Muscle layer of colon (tissue), 2 donors: ENCODE results near the gene RHBDL3.
"Not testable (repeated sequence)": the region's sequence is repeated elsewhere in the genome, so short reads cannot be mapped to it uniquely, and the experiment has no call there.

Source experiments
- H3K27ac ChIP-seq: one replicate; pipeline ENCODE4 v1.7.0; 2013; ENCODE audit warnings: low read depth, mild to moderate bottlenecking, low read length, moderate library complexity
- H3K27me3 ChIP-seq, 2 donors: one replicate each; pipeline ENCODE4 v1.7.0; 2013; ENCODE audit warnings: low read length in 2 of 2, mild to moderate bottlenecking in 2 of 2; ENCODE audit not compliant: insufficient read depth in 2 of 2, control insufficient read depth in 1 of 2
- H3K36me3 ChIP-seq: one replicate; pipeline ENCODE4 v1.7.0; 2013; ENCODE audit warnings: mild to moderate bottlenecking, low read length; ENCODE audit not compliant: insufficient read depth
- H3K4me1 ChIP-seq: one replicate; pipeline ENCODE4 v1.7.0; 2013; ENCODE audit warnings: mild to moderate bottlenecking, low read length; ENCODE audit not compliant: insufficient read depth
- H3K4me3 ChIP-seq, 2 donors: one replicate each; pipeline ENCODE4 v1.7.0; 2013; ENCODE audit warnings: low read length in 2 of 2, low read depth in 1 of 2, mild to moderate bottlenecking in 1 of 2, moderate library complexity in 1 of 2
- H3K9ac ChIP-seq: one replicate; pipeline ENCODE4 v1.7.0; 2013; ENCODE audit warnings: low read length
- H3K9me3 ChIP-seq: one replicate; pipeline ENCODE4 v1.7.0; 2013; ENCODE audit warnings: mild to moderate bottlenecking, low read length
- donor health status: abdominal sarcoma.
- donor health status: Adenocarcinoma of cecum.

Gene RHBDL3

DNA sequence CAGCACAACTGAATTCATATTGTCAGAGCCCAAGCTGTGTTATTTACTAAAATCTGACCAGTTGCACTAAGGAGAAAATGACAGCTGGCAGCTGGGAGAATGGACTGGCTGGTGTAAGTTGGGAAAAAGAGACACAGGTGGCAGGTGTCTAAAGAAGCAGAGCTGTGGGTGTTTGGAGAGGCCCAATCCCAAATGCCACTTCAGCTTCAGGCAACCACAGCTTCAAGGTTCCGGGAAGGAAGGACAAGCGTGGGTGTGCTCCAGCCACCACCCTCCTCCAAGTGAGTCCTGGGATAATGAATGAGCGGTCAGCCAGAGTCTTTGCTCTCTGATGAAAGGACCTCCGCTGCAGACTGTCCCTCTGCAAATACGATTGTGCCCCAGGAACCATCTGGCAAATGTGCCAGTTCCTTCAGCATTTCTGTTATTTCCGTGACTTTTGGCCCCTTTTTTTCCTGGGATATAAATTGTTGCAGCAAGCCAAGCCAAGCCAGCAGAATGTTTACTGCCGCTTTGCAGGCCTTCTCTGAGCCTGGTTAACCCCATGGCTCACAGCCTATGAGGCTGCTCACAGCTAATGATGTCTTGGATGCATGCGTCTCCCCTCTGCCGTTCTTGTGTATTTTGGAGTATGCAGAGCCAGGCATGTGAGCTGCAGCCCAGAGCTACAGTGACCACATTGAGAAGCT lies 9.5 kb upstream of the RHBDL3 start:
- Histone ChIP-seq H3K9ac (no peak overlapping the region), H3K9me3 (no peaks in the 10 kb centered on the region), H3K27me3 (no peaks in the 10 kb centered on the region), H3K4me3 (no peak overlapping the region), H3K36me3 (no peaks in the 10 kb centered on the region), H3K27ac (no peak overlapping the region), H3K4me1 (no peaks in the 10 kb centered on the region)

DNA sequence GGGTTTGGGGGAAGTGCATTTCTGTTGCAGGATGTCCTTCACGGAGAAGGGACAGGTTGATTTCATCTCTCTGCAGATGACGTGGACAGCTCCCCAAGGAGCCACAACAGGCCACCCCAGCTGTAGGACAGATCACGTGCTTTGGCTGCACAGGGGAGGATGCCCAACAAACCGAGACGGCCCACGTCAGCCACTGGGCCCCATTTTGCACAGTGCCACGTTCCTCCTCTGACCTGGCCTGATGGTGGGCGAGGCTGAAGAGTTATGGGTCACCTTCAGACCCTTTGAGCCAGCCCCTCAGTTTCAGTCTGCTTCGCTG lies 9.0 kb upstream of the RHBDL3 start:
- Histone ChIP-seq H3K4me3 (no peak overlapping the region), H3K27me3 (no peaks in the 10 kb centered on the region), H3K9me3 (no peaks in the 10 kb centered on the region), H3K9ac (no peak overlapping the region), H3K4me1 (no peaks in the 10 kb centered on the region), H3K36me3 (no peaks in the 10 kb centered on the region), H3K27ac (no peak overlapping the region)

DNA sequence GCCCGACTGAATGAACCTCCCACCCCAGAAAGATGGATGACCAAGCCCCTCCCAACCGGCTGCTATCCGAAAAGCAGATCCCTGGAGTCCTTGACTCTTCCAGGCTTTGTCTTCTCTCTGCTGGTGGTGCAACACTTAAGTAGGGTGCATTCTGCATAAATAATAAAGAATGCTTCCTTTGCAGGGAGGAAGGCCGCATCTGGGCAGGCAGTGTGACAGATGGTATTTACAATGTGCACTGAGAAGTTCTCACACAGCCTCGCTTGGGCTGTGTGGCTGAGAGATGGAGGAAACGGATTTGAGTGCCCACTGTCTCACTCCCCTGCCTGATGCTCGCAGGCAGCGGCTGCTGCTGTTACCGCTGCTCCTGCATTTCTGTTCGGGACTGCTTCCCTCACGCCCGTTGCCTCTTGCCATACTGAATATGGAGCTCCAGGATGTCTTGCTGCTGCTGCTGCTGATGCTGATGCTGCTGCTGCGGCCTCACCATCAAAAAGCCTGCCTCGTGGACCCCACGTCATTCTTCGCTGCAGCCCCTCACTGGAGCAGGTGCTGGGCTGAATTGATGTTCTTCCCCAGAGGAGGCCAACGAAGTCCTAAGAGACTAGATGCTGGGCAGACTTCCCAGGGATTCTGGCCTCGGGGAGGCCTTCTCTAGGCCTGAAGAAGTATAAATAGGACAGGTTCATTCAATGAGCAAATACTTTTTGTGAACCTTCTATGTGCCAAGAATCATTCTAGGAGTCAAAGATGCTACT lies 7.1 kb upstream of the RHBDL3 start:
- H3K9me3 ChIP-seq: no peaks in the 10 kb centered on the region
- H3K4me1 ChIP-seq: no peaks in the 10 kb centered on the region
- no peaks in the 10 kb centered on the region for H3K27me3 ChIP-seq
- no peak overlapping the region for H3K4me3 ChIP-seq
- no peaks in the 10 kb centered on the region for H3K36me3 ChIP-seq
- no peak overlapping the region for H3K9ac ChIP-seq
- no peak overlapping the region for H3K27ac ChIP-seq

DNA sequence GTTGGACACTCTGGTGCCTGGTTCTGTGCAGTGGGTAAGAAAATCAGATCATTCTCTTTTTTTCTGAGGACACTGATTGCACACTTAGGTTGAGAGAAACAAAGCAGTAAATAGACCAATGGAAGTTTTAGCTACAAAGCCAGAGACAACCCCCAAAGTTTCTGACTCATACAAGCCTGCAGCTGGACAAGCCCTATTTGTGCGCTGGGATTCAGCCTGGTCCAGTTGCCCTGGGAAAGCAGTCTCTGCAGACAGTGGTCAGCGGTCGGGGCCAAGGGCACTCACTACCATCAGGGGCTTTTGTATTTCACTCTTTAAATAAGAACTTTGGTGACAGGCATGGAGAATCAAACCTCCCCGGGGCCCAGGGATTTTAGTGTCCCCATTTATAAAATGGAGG lies 6.0 kb upstream of the RHBDL3 start:
- H3K36me3 ChIP-seq: no peaks in the 10 kb centered on the region
- no peak overlapping the region for H3K4me3 ChIP-seq
- H3K9ac ChIP-seq: no peak overlapping the region
- no peak overlapping the region for H3K27ac ChIP-seq
- H3K9me3 ChIP-seq: no peaks in the 10 kb centered on the region
- no peaks in the 10 kb centered on the region for H3K27me3 ChIP-seq
- H3K4me1 ChIP-seq: peaks cover 6% of the 10 kb centered on the region

DNA sequence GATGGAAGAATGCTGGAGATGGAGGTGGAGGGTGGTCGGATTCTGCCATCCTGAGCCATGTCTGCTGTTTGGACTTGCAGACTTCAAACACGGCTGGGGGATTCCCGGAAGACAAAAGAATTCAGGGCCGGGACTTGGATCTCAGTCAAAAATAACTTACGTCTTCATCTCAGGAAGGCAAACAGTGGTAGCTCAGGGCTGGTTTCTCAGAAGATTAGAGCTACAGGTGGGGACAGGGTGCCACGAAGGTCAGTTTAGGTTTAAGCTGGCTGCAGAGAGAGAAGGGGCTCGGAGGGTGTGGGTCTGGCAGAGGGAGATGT lies 4.3 kb upstream of the RHBDL3 start:
- peaks cover 0 to 2% of the 10 kb centered on the region in 2 donors for H3K27me3 ChIP-seq
- H3K9ac ChIP-seq: no peak overlapping the region

DNA sequence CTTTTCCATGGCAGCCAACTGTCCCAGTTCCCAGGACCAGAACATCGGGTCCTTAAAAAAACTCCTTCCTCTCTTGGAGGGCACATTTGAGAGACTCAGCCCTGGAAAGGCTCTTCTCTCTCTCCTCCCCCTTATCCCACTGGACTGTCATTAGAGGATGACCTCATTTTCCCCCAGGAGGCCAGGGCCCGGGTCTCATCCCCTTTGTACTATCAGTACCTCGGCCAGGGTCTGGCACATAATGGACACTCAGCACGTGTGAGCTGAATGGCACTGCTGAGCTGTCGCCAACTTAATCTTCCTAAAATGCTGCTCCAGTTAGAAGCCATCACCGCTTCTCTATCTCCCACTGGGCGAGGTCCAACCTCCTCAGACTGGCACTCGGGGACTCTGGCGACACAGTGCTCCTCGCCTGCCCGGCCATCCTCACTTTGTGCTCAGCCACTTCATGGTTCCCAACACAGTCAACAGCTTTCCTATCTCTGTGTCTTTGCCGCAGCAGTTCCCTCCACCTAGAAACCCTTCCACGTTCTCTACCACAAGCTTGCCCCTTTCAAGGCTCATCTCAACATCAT lies 3.6 kb upstream of the RHBDL3 start:
- Histone ChIP-seq H3K27me3 (peaks cover 0 to 9% of the 10 kb centered on the region in 2 donors), H3K9ac (no peak overlapping the region), H3K27ac (no peak overlapping the region), H3K9me3 (no peaks in the 10 kb centered on the region), H3K4me3 (no peak overlapping the region), H3K36me3 (no peaks in the 10 kb centered on the region), H3K4me1 (peaks cover 17% of the 10 kb centered on the region)

More for the DNA sequence above, 4.3 kb upstream of the RHBDL3 start:
- Histone ChIP-seq H3K4me3 (no peak overlapping the region), H3K27ac (no peak overlapping the region), H3K9me3 (no peaks in the 10 kb centered on the region), H3K36me3 (no peaks in the 10 kb centered on the region), H3K4me1 (peaks cover 14% of the 10 kb centered on the region)

DNA sequence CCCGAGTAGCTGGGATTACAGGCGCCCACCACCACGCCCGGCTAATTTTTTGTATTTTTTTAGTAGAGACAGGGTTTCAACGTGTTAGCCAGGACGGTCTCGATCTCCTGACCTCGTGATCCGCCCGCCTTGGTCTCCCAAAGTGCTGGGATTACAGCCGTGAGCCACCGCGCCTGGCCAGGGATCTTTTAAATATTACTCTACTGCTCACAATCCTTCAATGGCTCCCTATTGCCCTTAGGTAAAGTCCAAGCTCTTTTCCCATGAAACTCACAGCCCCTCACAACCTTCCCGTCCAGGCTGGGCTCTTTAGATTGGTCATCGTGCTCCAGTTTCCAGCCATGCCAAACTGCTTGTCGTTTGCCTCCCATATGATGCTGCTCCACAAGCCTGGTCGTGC lies 2.1 kb upstream of the RHBDL3 start:
- not testable (repeated sequence) for H3K27ac ChIP-seq, H3K4me3 ChIP-seq, H3K9me3 ChIP-seq, H3K9ac ChIP-seq, H3K36me3 ChIP-seq
- H3K4me1 ChIP-seq: peaks cover 20% of the 10 kb centered on the region
- H3K27me3 ChIP-seq: peaks cover 8 to 24% of the 10 kb centered on the region in 2 donors

DNA sequence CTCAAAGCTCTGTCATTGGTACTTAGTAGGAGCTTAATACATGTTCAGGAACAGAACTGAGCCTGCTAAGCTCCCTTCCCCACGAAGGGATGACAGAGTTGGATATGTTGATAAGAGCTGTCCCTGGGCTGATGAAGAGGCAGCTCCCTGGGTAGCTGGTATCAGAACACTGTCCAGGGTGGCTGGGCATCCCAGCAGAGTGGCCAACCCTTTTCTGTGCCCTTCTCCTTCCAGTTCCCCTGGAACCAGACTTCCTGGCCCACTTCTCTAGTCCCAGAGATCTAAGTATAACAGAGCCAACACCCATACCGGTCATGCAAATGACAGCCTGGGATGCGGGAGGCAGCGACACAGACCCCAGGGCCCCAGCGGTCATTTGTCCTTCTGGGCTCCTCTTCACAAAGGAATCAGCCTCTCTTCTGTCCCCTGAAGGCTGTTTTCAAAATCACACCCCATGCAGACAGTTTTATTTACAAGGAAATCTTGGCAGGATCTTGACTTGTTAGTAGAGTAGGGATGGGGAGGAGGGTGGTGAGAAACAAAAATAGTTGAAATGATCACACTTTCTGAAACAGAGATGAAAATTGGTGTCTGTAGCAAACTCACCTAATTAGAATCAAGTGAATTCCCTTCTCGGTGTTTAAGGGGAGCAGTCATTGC lies 1.4 kb upstream of the RHBDL3 start:
- peaks cover 8 to 25% of the 10 kb centered on the region in 2 donors for H3K27me3 ChIP-seq
- H3K9me3 ChIP-seq: no peaks in the 10 kb centered on the region
- no peak overlapping the region for H3K9ac ChIP-seq

DNA sequence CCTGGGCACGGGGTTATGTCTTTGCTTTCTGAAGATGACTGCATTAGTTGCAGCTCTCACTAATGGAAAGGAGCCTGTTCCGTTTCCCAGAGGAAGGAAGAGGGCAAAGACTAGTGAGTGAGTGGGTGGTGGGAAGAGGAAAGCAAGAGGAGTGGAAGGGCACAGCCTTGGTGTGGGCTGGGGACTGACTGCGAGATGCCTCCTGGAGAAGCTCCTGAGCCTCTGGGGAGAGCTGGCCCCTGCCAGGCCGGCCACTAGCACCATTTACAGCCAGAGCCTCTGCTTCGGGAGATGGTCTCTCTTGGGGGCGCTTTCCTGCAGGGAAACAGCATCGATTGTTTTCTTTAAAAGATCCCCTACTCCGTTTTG lies 825 bp upstream of the RHBDL3 start:
- H3K4me3 ChIP-seq: peak overlapping the region in 1 of 2 donors; percentile 38
- H3K9ac ChIP-seq: no peak overlapping the region
- H3K27ac ChIP-seq: no peak overlapping the region
- no peaks in the 10 kb centered on the region for H3K36me3 ChIP-seq
- H3K4me1 ChIP-seq: peaks cover 20% of the 10 kb centered on the region
- H3K9me3 ChIP-seq: no peaks in the 10 kb centered on the region
- H3K27me3 ChIP-seq: peaks cover 8 to 30% of the 10 kb centered on the region in 2 donors

More for the DNA sequence above, 1.4 kb upstream of the RHBDL3 start:
- H3K4me1 ChIP-seq: peaks cover 20% of the 10 kb centered on the region
- H3K27ac ChIP-seq: no peak overlapping the region
- H3K36me3 ChIP-seq: no peaks in the 10 kb centered on the region
- no peak overlapping the region for H3K4me3 ChIP-seq

DNA sequence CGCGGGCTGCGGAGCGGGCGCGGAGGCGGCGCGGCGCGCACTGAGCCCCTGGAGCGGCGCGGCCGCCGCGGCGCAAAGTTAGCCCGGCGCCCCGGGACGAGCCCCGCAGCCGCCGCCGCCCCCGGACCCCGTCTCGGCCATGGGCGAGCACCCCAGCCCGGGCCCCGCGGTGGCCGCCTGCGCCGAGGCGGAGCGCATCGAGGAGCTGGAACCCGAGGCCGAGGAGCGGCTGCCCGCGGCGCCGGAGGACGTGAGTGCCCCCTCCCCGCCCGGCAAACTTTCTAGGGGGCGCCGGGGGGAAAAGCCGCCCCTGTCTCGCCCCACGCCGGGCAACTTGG lies 388 bp downstream of the RHBDL3 start:
- Histone ChIP-seq H3K9me3 (no peaks in the 10 kb centered on the region), H3K27ac (no peak overlapping the region), H3K9ac (no peak overlapping the region), H3K4me3 (peak overlapping the region in 1 of 2 donors; percentile 65), H3K4me1 (peaks cover 20% of the 10 kb centered on the region), H3K27me3 (peaks cover 8 to 39% of the 10 kb centered on the region in 2 donors), H3K36me3 (no peaks in the 10 kb centered on the region)

DNA sequence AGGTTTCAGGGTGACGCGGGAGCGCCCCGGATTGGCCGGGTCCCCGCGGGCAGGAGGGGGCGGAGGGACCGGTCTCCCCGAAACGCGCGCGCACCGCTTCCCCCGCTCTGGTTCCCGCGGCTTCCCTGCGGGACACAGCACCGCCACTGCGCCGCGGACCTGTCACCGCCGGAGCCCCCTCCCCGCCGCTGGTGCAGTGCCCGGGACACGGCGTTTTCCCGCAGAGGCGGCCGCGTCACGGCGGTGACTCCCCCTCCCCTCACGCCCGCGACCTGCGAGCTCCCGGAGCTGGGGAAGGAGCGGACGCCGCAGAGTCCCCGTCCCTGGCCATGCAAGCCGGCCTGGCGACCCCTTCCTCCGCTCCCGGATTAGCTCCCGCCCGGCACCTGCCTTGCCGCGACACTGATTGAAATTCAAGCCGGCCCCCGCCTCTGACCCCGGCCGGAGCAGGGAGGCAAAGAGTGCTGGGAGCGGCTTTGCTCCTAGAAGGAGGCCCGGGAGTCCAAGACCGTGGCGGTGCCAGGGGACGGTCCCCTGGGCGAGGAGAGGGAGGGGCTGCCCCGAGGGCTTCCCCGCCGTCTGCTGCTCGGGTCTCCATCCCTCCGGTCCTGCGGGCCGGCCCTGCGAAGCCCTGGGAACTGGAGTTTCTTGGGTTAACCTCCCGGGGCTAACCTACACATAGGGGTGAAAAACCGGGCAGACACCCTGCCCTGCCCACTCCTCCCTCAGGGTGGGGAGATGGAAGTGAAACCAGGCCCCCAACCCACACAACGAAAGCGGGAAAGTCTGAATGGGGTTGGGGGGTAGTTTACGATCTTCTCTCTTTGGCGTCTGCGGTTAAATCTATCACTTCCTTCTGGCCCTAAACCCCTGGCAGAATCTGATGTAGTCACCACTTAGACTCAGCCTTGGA lies 1.0 kb downstream of the RHBDL3 start:
- Histone ChIP-seq H3K9me3 (no peaks in the 10 kb centered on the region), H3K4me1 (peaks cover 20% of the 10 kb centered on the region), H3K27ac (no peak overlapping the region), H3K27me3 (peaks cover 8 to 39% of the 10 kb centered on the region in 2 donors), H3K9ac (no peak overlapping the region), H3K36me3 (no peaks in the 10 kb centered on the region), H3K4me3 (peak overlapping the region; percentile 44 to 65)
